GM18517 (cell line): ENCODE measurements around the gene KCTD12.
"Not testable (repeated sequence)": the region's sequence is repeated elsewhere in the genome, so short reads cannot be mapped to it uniquely, and the experiment has no call there.

Source experiments
- ATAC-seq: cut with Tn5 transposase; IDR thresholded peaks from one replicate; pipeline ENCODE4 v1.9.1; 2021; ENCODE audit warnings: mild to moderate bottlenecking, moderate library complexity; ENCODE audit not compliant: unreplicated experiment

The KCTD12 gene

GRCh38 chr13:76886292-76887075 lies at the start of gene KCTD12:
KCTD12 (minus strand) TSS chr13:76886405; CDS start chr13:76886148, 257 bp downstream.
- ATAC-seq = peak; percentile 61

DNA sequence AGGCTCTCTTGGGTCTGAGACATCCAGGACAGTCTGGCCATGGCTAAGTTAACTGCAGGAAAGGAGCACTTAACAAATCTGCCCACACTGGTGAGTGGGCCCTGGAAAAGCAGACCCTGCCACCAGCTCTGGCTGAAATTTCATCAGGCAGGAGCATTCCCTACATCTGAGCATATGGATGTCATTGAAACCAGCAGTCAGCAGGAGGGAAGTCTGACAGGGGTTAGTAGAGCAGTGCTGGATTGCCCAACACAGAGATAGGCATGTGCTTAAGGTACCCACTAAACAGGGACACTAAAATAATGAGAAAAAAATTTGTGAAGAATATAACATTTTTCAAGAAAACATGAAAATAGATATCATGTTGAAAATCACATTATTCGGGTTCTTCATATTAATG lies 48.5 kb upstream of the KCTD12 start:
- ATAC-seq = no peak

GRCh38 chr13:76932076-76932475 lies 45.9 kb upstream of the KCTD12 start:
- ATAC-seq = no peak

- ATAC-seq = no peak
These were observed 43.7 kb upstream of the KCTD12 start for GRCh38 chr13:76929851-76930374.

DNA sequence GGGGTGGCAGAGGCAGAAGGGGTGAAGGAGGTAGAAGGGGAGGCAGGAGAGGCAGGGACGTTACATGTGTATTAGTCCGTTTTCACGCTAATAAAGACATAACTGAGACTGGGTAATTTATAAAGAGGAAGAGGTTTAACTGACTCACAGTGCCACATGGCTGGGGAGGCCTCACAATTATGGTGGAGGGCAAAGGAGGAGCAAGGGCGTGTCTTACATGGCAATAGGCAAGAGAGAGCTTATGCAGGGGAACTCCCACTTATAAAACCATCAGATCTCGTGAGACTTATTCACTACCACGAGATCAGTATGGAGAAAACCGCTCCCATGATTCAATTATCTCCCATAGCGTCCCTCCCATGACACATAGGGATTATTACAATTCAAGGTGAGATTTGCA lies 43.1 kb upstream of the KCTD12 start:
- no peak for ATAC-seq

GRCh38 chr13:76928456-76928855 lies 42.3 kb upstream of the KCTD12 start:
- ATAC-seq = no peak

- no peak for ATAC-seq
These were observed 41.8 kb upstream of the KCTD12 start for GRCh38 chr13:76927955-76928354.

DNA sequence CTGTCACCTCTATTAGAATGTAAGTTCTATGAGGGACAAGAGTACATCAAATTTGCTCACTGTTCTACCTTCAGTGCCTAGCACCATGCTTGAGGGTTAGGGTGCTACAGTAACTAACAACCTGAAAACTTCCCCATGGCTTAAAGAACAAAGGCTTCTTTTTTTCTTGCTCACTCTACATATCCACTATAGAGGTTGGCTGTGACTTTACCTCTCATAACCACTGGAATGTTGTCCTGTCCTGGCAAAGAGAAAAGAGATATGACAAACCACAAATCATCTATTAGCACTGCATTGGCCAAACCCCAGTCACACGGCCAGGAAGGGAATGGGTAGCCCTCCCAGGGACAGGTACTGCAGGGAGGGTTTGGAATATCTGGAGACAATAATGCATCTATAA lies 38.9 kb upstream of the KCTD12 start:
- no peak for ATAC-seq

GRCh38 chr13:76921516-76921915 lies 35.3 kb upstream of the KCTD12 start:
- no peak for ATAC-seq

GRCh38 chr13:76917755-76918481 lies 31.7 kb upstream of the KCTD12 start:
- not testable (repeated sequence) for ATAC-seq

- no peak for ATAC-seq
These were observed 30.9 kb upstream of the KCTD12 start for GRCh38 chr13:76917095-76917494.

GRCh38 chr13:76913898-76914297 lies 27.7 kb upstream of the KCTD12 start:
- no peak for ATAC-seq

GRCh38 chr13:76912476-76912875 lies 26.3 kb upstream of the KCTD12 start:
- no peak for ATAC-seq

GRCh38 chr13:76904507-76904906 lies 18.3 kb upstream of the KCTD12 start:
- no peak for ATAC-seq

DNA sequence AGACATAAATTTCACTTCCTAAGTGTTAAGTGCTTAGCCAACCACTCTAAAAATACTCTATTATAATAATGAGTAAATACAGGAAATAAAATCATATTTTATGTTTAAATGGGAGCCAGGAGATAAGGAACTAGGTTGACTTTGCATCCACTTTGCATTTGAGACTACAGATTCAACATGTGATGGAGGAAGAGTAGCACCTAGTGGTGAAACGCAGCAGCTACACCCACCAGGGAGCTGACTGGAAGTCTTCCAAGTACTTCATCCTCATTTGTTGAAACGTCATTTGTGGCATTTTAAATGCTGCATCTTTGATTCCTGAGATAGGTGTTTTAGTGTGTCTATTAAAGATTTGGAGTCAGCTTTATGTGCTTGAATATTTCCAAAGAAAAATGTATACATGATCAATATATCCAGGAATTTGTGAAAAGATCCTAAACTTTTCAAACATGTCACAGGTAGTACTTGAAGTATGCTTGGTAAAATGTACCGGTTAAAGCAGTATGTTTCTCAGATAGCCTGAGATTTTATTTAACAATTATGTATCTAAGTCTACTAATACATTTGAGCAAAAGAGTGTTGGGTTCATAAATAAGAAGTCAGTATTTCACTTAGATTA lies 17.4 kb upstream of the KCTD12 start:
- ATAC-seq = peak; percentile 96

DNA sequence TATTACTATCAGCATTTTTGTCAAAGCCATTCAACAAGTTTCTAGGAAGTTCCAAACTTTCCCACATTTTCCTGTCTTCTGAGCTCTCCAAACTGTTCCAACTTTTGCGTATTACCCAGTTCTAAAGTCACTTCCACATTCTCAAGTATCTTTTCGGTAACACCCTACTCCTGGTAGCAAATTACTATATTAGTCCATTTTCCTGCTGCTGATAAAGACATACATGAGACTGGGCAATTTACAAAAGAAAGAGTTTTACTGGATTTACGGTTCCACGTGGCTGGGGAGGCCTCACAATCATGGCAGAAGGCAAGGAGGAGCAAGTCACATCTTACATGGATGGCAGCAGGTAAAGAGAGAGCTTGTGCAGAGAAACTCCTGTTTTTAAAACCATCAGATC lies 12.9 kb upstream of the KCTD12 start:
- ATAC-seq = not testable (repeated sequence)

DNA sequence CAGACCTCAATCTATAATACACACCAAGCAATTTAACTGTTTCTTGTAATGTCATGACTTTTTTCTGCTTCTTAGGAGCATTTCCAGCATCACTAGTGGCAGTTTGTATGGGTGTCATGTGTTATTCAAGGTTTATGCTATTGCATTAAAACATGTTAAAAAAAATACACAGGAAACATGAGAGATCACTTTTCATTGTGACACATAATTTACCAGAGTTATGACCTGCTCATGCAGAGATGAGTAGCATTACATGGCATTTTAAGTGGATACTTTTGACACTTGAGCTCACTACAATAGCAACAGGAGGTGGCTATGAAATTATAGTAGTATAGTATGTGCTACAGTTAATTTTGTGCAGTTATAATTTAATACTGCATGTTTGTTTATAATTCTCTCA lies 11.0 kb upstream of the KCTD12 start:
- ATAC-seq = not testable (repeated sequence)

DNA sequence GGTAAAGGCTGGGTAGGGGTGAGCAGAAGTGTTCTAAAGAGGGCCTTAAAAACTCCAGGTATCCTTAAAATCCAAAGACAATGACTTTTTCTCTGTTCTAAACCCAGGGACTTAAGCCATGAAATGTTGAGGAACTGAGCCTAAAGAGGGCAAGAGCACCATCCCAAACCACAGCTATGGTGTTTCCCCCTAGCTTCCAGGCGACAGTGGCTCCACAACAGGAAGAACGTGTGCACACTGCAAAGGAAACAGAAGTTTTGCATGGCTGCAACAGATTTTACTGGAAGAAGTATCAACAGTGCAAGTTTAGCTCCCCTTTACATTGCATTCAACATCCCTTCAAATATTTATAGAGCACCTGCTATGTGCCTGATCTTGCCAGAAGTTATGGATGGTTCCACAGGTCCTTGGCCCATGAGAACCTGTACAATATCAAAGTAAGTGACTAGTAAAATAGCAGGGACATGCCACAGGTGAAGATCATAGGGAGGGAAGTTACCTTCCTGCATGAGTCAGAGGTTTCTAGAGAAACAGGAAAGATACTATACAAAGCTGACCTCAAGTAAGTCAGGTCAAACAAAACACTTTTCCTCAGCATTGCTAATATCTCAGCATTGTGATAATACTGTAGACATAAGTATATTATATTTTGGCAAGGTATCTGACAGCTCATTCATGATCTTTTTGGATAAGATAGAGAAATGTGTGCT lies 8.4 kb upstream of the KCTD12 start:
- ATAC-seq = peak; percentile 64

GRCh38 chr13:76892488-76892887 lies 6.3 kb upstream of the KCTD12 start:
- peak; percentile 74 for ATAC-seq

DNA sequence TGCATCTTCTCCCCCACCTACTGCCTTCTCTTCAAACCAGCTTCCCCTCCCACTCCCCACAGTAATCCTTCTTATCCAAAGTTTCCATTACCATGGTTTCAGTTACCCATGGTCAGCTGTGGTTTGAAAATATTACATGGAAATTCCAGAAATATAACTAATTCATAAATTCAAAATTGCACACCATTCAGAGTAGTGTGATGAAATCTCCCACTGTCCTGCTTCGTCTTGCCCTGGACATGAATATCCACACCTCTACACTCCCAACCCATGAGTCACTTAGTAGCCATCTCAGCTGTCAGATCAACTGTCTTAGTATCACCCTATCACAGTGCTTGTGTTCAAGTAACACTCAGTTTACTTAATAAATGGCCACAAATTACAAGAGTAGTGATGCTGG lies 3.8 kb upstream of the KCTD12 start:
- ATAC-seq = no peak

- ATAC-seq = no peak
These were observed 3.0 kb upstream of the KCTD12 start for GRCh38 chr13:76889254-76889653.
